Measurements from ENCODE around the gene ANKRD40CL.

Gene ANKRD40CL

DNA sequence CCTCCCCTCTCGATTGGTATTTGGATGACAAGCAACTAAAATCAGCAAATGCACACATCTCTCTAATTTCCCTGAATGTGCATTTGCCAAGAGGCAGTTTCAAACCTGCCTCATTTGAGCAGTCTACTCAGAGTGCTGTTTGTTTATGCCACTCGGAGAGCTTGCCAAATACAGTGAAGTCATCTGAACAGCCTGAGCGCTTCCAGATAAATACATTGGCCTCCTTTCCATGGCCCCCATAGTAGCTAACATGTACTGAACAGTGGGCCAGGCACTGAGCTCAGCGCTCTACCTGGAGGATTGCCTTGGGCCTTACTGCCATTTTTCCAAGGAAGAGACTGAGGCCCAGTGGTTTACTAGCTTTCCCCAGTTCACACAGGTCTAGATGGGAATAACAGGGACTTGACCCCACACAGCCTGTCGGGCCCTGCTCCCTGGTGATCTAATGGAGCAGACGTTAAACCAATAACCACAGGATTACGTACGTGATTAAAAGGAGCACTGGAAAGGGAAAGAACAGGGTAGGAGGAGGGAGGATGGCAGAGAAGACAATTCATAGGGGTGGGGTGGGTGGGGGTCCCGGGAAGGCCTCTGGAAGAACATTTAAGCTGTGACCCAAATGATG, 18.7 kb upstream of the ANKRD40CL start:
- no peak for DNase-seq

DNA sequence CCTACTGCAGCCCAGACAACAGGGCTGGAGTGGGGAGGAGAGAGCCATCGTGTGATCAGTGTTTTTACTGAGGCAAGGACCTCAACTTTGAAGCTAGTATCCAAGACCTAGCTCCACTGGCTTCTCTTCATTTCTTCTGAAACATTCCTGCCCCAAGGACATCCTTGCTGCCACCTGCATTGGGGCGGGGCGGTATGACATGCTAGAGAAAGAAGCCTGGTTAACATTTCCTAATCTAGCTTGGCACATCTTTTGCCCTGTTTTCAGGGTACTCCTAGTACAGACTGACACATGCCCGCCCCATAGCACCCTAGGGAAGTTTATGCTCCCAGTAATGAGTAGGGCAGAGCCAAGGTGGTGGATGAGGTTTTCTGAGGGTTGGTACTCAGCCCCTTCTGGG, 17.8 kb upstream of the ANKRD40CL start:
- no peak for DNase-seq

DNA sequence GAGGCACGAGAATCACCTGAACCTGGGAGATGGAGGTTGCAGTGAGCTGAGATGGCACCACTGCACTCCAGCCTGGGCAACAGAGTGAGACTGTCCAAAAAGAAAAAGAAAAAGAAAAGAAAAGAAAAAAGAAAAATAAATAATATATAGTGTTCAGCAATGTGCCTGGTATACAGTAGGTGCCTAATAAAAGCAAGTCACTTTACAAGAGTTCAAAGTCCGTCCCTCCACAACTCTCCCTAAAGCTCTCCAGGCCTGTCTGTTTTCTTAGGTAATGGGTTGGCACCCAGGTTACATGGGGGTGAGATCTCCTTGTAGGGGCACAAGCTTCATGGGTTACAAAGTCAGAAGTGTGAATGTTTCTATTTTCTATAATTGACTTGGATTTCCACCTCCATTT, 16.6 kb upstream of the ANKRD40CL start:
- no peak for DNase-seq

DNA sequence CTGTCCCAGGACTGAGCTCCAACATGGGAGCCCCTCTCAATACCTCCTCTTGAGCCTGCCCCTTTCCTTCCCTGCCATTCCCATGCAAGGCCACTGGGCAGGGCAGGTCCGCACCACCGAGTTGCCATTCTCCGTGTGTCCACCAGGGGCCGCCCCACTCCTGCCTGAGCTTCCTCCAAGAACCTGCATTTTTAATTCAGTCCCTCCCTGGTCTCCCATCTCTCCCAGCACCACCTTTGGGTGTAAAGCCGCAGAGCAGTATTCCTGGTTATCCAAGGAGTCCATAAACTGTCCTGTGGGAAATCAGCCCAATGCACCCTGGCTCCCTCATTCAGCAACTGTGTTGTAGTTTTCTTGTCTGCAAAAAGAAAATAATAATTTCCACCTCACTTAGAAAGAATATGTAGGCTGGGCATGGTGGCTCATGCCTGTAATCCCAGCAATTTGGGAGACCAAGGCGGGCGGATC, 15.9 kb upstream of the ANKRD40CL start:
- DNase-seq: peak; percentile 78

DNA sequence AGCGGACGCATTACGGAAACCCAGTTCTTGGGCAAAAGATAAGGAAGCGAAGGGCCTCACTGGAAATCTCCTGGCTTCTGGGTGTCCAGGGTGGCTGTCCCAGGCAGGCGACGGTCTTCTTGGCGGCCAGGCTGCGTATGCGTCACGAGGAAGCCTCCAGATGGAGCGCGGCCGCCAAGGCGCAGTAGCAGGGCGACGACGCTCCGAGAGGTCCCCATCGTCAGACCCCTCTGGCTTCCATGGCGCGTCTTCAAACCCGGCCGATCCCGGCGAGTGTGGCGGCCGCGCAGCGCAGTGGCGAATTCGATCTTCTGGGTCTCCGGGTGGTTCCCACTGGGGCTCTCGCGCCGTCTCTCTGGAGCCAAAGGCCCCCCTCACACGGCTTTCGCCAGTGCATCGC, 13.8 kb upstream of the ANKRD40CL start:
- no peak for DNase-seq

DNA sequence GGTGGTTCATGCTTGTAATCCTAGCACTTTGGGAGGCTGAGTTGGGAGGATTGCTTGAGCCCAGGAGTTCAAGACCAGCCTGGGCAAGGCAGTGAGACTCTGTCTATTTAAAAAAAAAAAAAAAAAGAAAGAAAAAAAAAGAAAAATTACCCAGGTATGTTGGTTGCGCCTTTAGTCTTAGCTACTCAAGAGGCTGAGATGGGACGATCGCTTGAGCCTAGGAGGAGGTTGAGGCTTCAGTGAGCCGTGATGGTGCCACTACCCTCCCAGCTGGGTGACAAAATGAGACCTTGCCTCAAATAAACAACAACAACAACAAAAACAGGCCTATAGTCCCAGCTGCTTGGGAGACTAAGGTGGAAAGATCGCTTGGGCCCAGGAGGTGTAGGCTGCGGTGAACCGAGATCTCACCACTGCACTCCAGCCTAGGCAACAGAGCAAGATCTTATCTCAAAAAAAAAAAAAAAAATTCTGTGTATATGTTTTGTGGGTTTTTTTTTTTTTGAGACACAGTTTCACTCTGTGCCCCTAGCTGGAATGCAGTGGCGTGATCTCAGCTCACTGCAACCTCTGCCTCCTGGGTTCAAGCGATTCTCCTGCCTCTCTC, 12.5 kb upstream of the ANKRD40CL start:
- no peak for DNase-seq

DNA sequence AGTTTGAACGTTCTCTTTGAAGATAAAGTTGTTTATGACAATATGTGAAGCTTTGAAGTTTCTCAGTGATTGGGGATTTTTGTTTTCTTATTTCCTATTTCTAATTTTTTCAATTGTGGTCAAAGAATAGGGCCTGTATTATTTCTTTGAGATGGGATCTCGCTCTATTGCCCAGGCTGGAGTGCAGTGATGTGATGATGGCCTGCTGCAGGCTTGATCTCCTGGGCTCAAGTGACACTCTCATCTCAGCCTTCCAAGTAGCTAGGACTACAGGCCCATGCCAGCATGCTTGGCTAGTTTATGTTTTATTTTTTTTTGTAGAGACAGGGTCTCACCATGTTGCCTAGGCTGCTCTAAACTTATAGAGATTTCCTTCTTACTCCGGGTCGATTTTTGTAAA, 11.7 kb upstream of the ANKRD40CL start:
- no peak for DNase-seq

DNA sequence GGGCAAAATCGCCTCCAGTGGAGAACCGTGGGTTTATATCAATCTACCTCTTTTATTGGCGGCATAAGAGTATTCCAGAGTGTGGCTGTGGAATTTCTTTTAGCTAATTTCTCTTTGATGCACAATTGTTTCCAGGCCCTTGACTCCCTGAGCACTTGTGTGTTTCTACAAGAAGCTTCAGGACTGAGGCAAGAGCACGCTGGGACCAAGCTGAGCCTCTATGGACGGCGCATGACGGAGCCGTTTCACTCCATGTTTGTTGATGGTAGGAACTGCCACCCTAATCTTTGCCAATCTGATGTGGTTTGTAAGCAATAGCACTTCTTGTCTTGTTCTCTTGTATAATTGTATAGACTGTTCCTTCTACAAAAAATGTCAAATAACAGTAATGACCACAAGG, 11.2 kb upstream of the ANKRD40CL start:
- DNase-seq: no peak

DNA sequence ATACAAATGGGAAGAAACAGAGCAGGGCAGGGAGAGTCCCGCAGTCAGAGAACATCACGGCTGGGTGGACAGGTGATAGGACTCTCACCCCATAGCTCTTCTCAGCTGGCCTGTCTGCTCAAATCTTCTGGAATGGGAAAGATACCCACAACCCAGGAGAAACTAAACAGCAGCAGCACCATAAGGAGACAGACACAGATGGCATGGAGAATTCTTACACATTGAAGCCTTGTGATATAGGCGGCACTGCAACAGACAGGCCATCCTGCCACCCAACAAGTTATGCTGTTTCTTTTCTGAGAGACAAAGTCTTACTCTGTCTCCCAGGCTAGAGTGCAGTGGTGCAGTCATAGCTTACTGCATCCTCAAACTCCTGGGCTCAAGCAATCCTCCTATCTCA, 8.6 kb upstream of the ANKRD40CL start:
- DNase-seq: no peak

DNA sequence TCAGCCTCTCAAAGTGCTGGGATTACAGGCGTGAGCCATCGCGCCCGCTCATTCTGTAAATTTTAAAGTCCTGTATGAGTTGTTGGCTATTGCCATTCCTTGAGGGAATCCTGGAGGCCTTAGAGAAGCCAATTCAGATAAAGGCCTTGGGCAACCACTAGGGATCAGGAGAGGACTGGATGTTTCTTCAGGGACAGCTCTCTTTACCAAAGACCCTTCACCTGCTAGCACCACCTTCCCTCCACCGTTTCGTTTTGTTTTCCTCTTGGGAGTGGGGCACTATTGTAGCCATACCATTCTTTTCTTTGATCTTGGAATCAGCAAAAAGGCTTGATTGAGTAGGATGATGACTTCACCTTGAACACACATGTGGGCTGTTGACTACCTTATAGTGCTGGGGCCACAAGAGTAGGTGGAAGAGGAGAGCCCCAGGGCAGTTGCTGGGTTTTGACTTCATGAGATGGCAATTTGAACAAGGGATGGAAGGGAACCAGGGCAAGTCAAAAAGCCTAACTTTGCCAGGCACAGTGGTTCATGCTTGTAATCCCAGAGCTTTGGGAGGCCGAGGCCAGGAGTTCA, 7.0 kb upstream of the ANKRD40CL start:
- DNase-seq: no peak

DNA sequence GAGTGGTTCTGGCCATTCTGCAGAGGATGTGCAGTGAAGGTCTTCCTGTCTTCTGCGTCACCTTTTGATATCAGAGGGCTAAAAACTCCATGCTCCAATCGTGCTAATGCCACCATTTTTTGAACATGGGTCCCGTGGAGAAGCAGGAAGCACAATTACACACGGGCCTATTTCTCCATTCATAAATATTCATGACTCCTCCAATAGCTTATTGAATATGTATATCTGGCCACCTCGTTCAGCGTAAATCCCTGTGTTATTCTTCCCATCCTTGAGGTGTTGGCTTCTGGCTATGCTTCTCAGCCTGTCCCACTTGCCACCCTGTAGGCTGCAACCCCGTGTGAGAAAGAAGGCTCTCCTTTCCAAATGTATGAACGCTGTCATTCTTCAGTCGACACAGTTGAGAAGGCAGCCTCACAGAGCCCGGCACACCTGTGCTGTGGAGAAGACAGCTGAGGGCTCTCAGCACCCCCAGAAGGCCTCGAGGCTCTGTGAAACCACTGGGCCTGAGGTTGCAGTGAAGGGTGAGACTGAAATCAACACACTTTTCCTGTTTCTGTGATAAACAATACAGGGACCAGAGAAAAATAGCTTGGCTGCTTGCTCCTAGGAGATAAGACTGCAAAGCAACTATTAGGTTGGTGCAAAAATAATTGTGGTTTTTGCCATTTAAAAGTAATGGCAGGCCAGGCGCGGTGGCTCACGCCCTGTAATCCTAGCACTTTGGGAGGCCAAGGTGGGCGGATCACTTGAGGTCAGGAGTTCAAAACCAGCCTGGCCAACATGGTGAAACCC, 4.9 kb upstream of the ANKRD40CL start:
- DNase-seq: peak; percentile 27

DNA sequence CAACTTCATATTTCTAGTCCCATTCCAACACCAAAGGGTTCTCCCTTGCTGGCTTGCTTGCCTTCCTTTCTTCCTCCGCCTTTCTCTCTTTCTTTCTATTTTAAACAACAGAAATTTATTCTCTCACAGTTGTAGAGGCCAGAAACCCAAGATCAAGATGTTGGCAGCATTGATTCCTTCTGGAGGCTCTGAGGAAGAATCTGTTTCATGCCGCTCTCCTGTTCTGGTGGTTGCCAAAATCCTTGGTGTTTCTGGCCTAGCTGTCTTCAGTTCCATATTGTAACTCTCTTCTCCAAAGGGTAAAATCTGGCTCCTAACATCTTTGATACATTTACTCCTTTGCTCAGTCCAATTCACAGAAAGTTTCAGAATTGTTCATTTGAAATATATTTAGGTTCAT, 3.0 kb upstream of the ANKRD40CL start:
- DNase-seq: no peak

DNA sequence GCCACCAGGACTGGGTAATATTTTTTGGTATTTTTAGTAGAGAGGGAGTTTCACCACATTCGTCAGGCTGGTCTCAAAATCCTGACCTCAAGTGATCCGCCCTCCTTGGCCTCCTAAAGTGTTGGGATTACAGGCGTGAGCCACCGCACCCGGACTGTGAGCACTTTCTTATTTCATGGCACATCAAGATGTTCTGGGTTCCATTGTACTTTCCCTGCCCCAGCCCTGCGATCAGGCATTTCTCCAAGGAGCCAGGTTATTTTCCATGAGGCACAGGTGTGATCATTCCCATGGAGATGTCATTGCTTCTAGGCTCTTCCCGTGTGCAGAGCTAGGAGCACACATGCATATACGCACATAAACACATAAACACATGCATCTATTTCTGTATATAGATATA, 2.6 kb upstream of the ANKRD40CL start:
- DNase-seq: no peak

DNA sequence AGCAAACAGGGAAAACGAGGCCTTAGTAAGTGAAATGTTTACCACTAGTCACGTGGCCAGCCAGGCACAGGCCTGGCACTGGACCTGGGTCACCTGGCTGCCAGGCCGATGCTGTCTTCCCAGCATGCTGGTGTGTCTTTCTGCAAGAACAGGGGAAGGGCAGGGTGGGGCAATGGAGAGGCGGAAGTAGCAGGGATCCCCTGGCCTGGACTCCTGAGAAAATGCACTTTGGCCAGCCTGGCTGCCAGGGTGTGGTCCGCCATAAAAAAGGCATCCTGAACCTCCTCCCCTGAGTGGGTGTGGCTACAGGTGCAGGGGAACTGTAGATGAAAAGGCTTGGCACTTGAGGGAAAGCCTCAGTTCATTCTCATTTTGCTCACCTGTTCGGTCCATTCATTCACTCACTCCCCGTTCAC, 1.0 kb upstream of the ANKRD40CL start:
- DNase-seq: no peak

DNA sequence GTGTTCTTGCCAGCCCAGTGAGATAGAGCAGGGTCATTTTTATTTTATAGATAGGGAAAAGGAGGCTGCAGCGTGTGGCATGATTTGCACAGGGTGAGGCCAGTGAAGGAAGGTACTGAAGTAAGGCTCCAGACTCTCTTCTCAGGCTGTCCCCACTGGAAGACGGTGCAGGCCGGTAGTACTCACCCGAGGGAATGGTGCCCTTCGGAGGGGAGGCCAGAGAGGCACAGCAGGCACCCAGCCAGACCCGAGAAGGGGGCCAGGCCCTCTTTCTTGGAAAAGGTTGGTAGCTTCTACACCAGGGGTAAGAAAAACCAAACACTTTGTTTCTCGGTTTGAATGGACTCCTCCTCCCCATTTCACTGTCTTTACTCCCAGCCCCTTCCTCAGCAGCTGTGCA, 288 bp downstream of the ANKRD40CL start:
- no peak for DNase-seq

DNA sequence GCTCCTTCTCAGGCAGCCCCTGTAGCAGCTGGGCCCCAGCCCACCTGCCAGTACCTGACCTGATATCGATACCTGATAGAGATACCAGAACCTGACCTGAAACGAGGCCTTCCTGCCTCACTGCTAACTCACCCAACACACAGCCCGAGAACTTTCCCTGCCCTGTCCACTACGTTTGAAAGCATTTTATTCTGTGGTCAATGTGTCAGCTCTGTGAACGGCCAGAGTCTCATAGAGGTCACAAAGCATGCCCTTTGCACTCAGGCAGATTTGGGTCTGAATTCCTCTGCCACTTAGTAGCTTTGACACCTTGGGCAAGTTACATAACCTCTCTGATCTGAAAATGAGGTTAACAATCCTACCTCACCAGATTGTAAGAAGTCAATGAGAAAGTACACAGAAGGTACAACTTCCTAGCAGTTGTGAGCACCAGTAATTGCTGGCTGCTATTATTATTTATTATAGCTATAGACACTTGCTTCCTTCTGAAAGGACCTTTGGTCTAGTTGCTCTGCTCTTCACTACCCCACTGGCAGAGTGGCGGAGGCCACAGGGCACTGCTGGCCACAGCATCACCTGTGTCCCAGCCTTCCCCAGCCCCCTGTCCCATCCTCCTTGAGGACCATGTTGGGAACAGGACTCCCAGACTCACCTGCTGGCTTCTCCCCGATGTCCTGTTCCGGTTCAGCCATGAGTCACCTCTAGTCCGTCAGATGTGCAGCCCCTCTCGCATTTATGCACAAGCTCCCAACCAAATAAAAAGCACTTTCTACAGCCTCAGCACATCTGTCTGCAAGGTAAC, 895 bp downstream of the ANKRD40CL start:
- no peak for DNase-seq

DNA sequence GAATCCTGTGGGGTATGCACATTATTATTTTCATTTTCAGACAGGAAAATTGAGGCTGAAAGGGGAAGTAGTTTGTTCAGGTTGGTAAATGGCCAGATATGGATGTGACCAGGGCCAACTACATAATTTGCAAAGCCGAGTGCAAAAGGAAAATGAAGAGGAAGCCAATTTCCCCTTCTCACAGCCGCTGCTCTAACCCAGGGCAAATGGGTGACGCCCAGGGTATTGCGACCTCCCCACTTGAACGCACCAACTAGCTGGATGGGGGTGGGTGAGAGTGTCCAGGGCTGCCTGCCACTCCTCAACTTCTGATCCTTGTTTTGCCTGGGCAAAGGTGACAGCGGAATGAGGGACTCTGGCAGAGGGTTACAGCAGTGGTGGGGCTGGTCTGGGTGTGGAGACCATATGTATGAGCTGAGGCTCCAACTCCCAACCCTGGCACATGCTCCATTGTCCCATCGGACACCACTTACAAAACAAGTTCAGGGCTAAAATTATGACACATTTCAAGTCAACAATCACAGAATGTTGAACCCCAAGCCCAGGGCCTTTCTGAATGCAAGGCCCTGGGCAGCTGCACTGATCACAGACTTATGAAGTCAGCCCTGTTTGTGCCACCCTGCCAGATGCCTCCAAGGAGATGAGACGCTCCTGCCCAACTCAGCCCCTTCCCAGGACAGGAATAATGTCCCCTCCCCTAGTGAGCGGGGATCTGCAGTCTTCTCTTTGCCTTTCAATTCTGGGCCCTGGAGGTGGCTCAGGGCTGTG, 1.7 kb downstream of the ANKRD40CL start:
- DNase-seq: no peak

DNA sequence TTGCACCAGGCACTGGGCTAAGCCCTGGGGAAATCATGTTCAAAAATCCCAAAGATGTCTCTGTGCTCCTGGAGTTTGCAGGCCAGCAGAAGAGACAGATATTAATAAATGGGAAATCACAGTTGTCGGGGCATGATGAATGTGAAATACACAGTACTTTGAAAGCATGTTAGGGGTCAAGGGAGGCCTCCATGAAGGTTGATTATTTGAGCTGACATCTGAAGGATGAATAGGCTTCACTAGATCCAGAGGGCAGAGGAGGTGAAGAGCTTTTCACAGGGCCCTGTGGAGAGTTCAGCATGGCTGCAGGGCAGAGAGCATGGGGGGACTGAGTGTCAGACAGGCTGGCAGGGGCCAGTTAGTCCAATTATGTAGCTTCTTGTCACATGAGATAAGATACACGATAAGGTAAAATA, 2.6 kb downstream of the ANKRD40CL start:
- no peak for DNase-seq

DNA sequence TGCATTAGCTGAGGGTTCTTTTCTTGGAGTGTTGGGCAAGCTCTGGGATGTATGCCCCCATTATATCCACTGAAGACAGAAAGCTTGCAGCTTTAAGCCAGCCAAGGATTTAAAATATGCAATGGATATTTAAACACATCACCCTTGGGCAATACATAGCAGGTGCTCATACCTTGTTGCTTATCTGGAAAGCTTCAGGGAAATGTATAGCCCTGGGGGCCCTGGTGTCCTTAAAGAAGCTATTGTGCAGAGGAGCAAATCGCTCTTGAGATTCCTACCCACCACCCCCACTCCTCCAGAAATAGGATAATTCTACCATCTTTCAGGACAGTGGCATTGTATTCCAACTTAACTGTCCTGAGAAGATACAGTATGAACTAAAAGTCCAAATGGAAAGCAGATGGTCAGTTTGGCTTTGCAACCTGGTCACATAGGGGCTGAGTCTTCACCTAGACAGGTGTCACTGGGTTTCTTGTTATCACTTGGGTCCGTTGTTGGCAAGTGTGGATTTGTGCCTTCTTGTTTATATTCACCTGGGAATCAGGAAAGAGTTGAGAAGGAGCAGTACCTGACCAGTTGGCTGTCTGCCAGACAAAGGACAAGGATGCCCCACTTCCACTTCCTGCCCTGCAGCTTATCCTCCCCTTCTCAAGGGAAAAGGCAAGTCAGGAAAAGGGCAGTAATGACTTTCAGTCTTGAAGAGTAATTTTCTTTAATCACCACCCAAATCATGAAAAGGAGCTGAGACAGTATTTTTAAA, 3.4 kb downstream of the ANKRD40CL start:
- DNase-seq: no peak

DNA sequence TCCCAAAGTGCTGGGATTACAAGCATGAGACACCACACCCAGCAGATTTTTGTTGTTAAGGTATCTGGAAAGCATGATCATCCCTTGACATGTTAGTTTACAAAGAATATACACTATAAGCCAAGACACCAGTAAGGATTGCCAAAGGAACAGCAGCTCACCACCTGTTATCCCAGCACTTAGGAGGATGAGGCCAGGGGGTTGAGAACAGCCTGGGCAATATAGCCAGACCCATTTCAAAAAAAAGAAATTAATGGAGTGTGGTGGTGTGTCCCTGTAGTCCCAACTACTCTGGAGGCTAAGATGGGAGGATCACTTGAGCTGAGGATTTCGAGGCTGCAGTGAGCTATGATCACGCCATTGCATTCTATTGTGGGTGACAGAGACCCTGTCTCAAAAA, 5.1 kb downstream of the ANKRD40CL start:
- DNase-seq: no peak

DNA sequence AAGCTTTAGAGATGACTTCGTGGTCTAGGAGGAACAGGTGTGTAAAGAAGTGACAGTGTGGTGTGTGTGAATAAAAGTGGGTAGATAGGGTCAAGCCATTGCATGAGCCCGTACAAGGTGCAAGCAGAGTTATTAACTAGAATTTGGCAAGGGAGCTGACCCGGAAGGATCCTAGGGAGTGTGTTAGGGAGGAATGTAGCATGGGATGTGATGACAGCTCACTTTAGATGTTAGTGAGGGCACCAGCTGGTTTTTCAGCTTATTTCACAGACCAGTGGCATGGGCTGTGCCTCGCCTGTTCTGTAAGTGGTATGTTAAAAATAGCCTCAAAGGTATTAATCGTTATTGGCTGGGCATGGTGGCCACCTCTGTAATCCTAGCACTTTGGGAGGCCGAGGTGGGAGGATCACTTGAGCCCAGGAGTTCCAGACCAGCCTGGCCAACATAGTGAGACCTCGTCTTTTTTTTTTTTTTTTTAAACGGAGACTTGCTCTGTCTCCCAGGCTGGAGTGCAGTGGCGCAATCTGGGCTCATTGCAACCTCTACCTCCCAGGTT, 8.3 kb downstream of the ANKRD40CL start:
- DNase-seq: no peak

Measured in hematopoietic multipotent progenitor cell treated with erythropoietin and hydrocortisone succinate and interleukin-3 and kit ligand, for 8 days (in vitro differentiated cells).